Prostate gland (tissue), 2 donors: ENCODE measurements around the gene PDE7B.

Source experiments
- CTCF ChIP-seq, 4 experiments: fragments of 200-600 bp in 2 of 4; fragments of 450-650 bp in 2 of 4; sonication (generic) in 2 of 4; IDR thresholded peaks; 1 replicate in 3 of 4; 2 replicates in 1 of 4; pipeline ENCODE4 v1.5.1; 2016 to 2019; ENCODE audit warnings: antibody characterized with exemption in 4 of 4, mild to moderate bottlenecking in 2 of 4, moderate library complexity in 2 of 4
- POLR2A ChIP-seq: fragments of 450-650 bp; IDR thresholded peaks from one replicate; pipeline ENCODE4 v1.6.1; 2016; ENCODE audit warnings: antibody characterized with exemption, mild to moderate bottlenecking

- TF ChIP-seq CTCF (IDR thresholded peaks at IDR 0.05): no peak
- no peak for TF ChIP-seq POLR2A
These were observed 69.7 kb downstream of the PDE7B start for GRCh38 chr6:135921188-135921587.
